H9 (cell line): ENCODE measurements around the gene TSPAN3. TPM values are rescaled to one million over a fixed set of nuclear protein-coding genes. Genes with fewer than 3 reads are reported as not detected.
A peak's percentile ranks its signal among the peaks of the same experiment; 100 is the strongest.

Experiments
- DNase-seq: peaks from one replicate; pipeline ENCODE4 v3.0.0-alpha.2; 2017
- H2AFZ ChIP-seq: one replicate; pipeline ENCODE4 v1.6.1; 2013; ENCODE audit warnings: mild to moderate bottlenecking, low read length, control low read depth, moderate library complexity
- H2AK5ac ChIP-seq: 2 replicates; pipeline ENCODE4 v1.6.1; 2013; ENCODE audit warnings: low read length, control low read depth, mixed read lengths; ENCODE audit not compliant: insufficient read length
- H2BK120ac ChIP-seq: one replicate; pipeline ENCODE4 v1.6.1; 2013; ENCODE audit warnings: low read depth, mild to moderate bottlenecking, low read length, control low read depth, inconsistent platforms; ENCODE audit not compliant: poor library complexity, severe bottlenecking
- H2BK12ac ChIP-seq: 2 replicates; pipeline ENCODE4 v1.6.1; 2013; ENCODE audit warnings: low read length, control low read depth, mixed read lengths, low read depth; ENCODE audit not compliant: insufficient read length
- H2BK15ac ChIP-seq: 2 replicates; pipeline ENCODE4 v1.6.1; 2013; ENCODE audit warnings: low read depth, low read length, control low read depth
- H2BK20ac ChIP-seq: one replicate; pipeline ENCODE4 v1.6.1; 2013; ENCODE audit warnings: low read depth, mild to moderate bottlenecking, low read length, control low read depth, inconsistent platforms; ENCODE audit not compliant: poor library complexity, severe bottlenecking
- H2BK5ac ChIP-seq: 2 replicates; pipeline ENCODE4 v1.6.1; 2013; ENCODE audit warnings: low read length, control low read depth, mixed read lengths; ENCODE audit not compliant: insufficient read length
- H3K14ac ChIP-seq: 2 replicates; pipeline ENCODE4 v1.6.1; 2013; ENCODE audit warnings: low read length, control low read depth; ENCODE audit not compliant: insufficient read depth
- H3K18ac ChIP-seq: 2 replicates; pipeline ENCODE4 v1.6.1; 2013; ENCODE audit warnings: low read depth, mild to moderate bottlenecking, mixed read lengths, low read length, control low read depth; ENCODE audit not compliant: insufficient read length
- H3K23ac ChIP-seq: 2 replicates; pipeline ENCODE4 v1.6.1; 2013; ENCODE audit warnings: low read length, control low read depth, mixed read lengths, low read depth; ENCODE audit not compliant: insufficient read length
- H3K23me2 ChIP-seq: 2 replicates; pipeline ENCODE4 v1.6.1; 2013; ENCODE audit warnings: low read depth, mild to moderate bottlenecking, mixed read lengths, low read length, control low read depth; ENCODE audit not compliant: insufficient read length, poor library complexity, severe bottlenecking
- H3K27ac ChIP-seq: 2 replicates; pipeline ENCODE4 v1.5.1; 2013; ENCODE audit warnings: low read length, control low read depth, mixed read lengths, low read depth; ENCODE audit not compliant: insufficient read length
- H3K27me3 ChIP-seq: 2 replicates; pipeline ENCODE4 v1.6.1; 2013; ENCODE audit warnings: low read length, control low read depth, inconsistent platforms; ENCODE audit not compliant: insufficient read depth
- H3K4ac ChIP-seq: 2 replicates; pipeline ENCODE4 v1.6.1; 2013; ENCODE audit warnings: low read depth, mild to moderate bottlenecking, control low read depth, inconsistent platforms, low read length, moderate library complexity
- H3K4me1 ChIP-seq: 2 replicates; pipeline ENCODE4 v1.6.1; 2013; ENCODE audit warnings: low read length, control low read depth, inconsistent platforms; ENCODE audit not compliant: insufficient read depth
- H3K4me2 ChIP-seq: 2 replicates; pipeline ENCODE4 v1.6.1; 2013; ENCODE audit warnings: low read length, control low read depth, mixed read lengths; ENCODE audit not compliant: insufficient read length, insufficient read depth
- H3K56ac ChIP-seq: 2 replicates; pipeline ENCODE4 v1.6.1; 2013; ENCODE audit warnings: low read depth, mild to moderate bottlenecking, mixed read lengths, low read length, control low read depth; ENCODE audit not compliant: insufficient read length
- H3K79me1 ChIP-seq: 2 replicates; pipeline ENCODE4 v1.6.1; 2013; ENCODE audit warnings: low read depth, mild to moderate bottlenecking, moderate library complexity, low read length, control low read depth, inconsistent platforms; ENCODE audit not compliant: insufficient read depth, poor library complexity, severe bottlenecking
- H3K79me2 ChIP-seq: 2 replicates; pipeline ENCODE4 v1.6.1; 2013; ENCODE audit warnings: low read length, control low read depth, inconsistent platforms; ENCODE audit not compliant: insufficient read depth
- H3K9ac ChIP-seq: 2 replicates; pipeline ENCODE4 v1.6.1; 2013; ENCODE audit warnings: low read length, control low read depth, mixed read lengths; ENCODE audit not compliant: insufficient read length; ENCODE audit errors: extremely low read depth
- H3K9me3 ChIP-seq: one replicate; pipeline ENCODE4 v1.6.1; 2013; ENCODE audit warnings: low read depth, low read length, inconsistent platforms; ENCODE audit not compliant: control insufficient read depth
- H3T11ph ChIP-seq: one replicate; pipeline ENCODE4 v1.6.1; 2013; ENCODE audit warnings: mild to moderate bottlenecking, low read length, control low read depth, inconsistent platforms
- H4K20me1 ChIP-seq: one replicate; pipeline ENCODE4 v1.6.1; 2013; ENCODE audit not compliant: control insufficient read depth, insufficient read length, insufficient read depth
- H4K5ac ChIP-seq: 2 replicates; pipeline ENCODE4 v1.6.1; 2013; ENCODE audit warnings: low read depth, mild to moderate bottlenecking, mixed read lengths, low read length, control low read depth; ENCODE audit not compliant: insufficient read length
- H4K8ac ChIP-seq: replicated peaks from 2 replicates; pipeline ENCODE4 v1.6.1; 2013; ENCODE audit warnings: low read length, control low read depth, mixed read lengths, low read depth; ENCODE audit not compliant: insufficient read length
- H4K91ac ChIP-seq: 2 replicates; pipeline ENCODE4 v1.6.1; 2013; ENCODE audit warnings: low read depth, mild to moderate bottlenecking, moderate library complexity, mixed read lengths, low read length, control low read depth; ENCODE audit not compliant: insufficient read length
- H3K27ac Mint-ChIP-seq, 3 experiments: 2 replicates in 2 of 3; 3 replicates in 1 of 3; pipeline ENCODE4 v1.8.0; 2020 to 2021; ENCODE audit warnings: mixed read lengths in 3 of 3, mild to moderate bottlenecking in 1 of 3, moderate library complexity in 1 of 3
- H3K27me3 Mint-ChIP-seq: 2 replicates; pipeline ENCODE4 v1.8.0; 2021; ENCODE audit warnings: low read depth, mild to moderate bottlenecking, moderate library complexity, mixed read lengths
- H3K36me3 Mint-ChIP-seq, 3 experiments: 2 replicates in 2 of 3; 3 replicates in 1 of 3; pipeline ENCODE4 v1.8.0; 2020 to 2021; ENCODE audit warnings: low read depth in 3 of 3, mixed read lengths in 3 of 3; ENCODE audit not compliant: insufficient read depth in 1 of 3
- H3K4me1 Mint-ChIP-seq, 2 experiments: 2 replicates each; pipeline ENCODE4 v1.8.0; 2020; ENCODE audit warnings: mixed read lengths in 2 of 2
- H3K4me3 Mint-ChIP-seq, 2 experiments: 2 replicates in 1 of 2; 3 replicates in 1 of 2; pipeline ENCODE4 v1.8.0; 2020 to 2021; ENCODE audit warnings: mild to moderate bottlenecking in 2 of 2, mixed read lengths in 2 of 2, moderate library complexity in 1 of 2
- H3K9me3 Mint-ChIP-seq, 2 experiments: 2 replicates in 1 of 2; 3 replicates in 1 of 2; pipeline ENCODE4 v1.8.0; 2020; ENCODE audit warnings: mild to moderate bottlenecking in 2 of 2, mixed read lengths in 2 of 2, moderate library complexity in 1 of 2
- CTCF ChIP-seq: fragments of 200-600 bp; sonication (generic); conservative IDR thresholded peaks from 3 replicates; pipeline ENCODE4 v1.8.0; 2021; ENCODE audit warnings: antibody characterized with exemption, mild to moderate bottlenecking
- WGBS: extraction: QIAGEN DNeasy Blood & Tissue Kit; methylation state at CpG from one replicate; pipeline ENCODE4 v1.1.7; 2013; ENCODE audit warnings: missing lambda C conversion rate, low lambda C conversion rate, mixed read lengths; ENCODE audit not compliant: insufficient read length; ENCODE audit errors: extremely low coverage; 5-methylcytosine and 5-hydroxymethylcytosine counted together
- total RNA-seq: library from RNA; stranded (reverse); gene quantifications from 2 replicates; pipeline ENCODE4 v1.2.1, GENCODE V29; 2021

The TSPAN3 gene
- total RNA-seq, 1 experiment from 2014 or later = 117 TPM

- H2BK120ac ChIP-seq = no peak overlapping the region
- peaks cover 0 to 13% of the 10 kb centered on the region in 2 experiments; a peak in 2 of 4 replicates for H3K4me1 Mint-ChIP-seq
- H2AFZ ChIP-seq = no peak overlapping the region
- no CpG with 5 or more reads among the region's 15 CpGs for WGBS
- no peak overlapping the region for H3K4me3 Mint-ChIP-seq
- H3K36me3 Mint-ChIP-seq = no peaks in the 10 kb centered on the region; a peak in 1 of 7 replicates
- no peak overlapping the region for H2AK5ac ChIP-seq
- no peak overlapping the region for H3K18ac ChIP-seq
- peaks cover 9% of the 10 kb centered on the region for H3K27me3 Mint-ChIP-seq
- no peaks in the 10 kb centered on the region for H3K27me3 ChIP-seq
- DNase-seq = peak; percentile 33
- H4K20me1 ChIP-seq = no peaks in the 10 kb centered on the region
- no peak overlapping the region for H2BK20ac ChIP-seq
- H3T11ph ChIP-seq = no peak overlapping the region
- no peaks in the 10 kb centered on the region for H3K23me2 ChIP-seq
- H3K4ac ChIP-seq = no peak overlapping the region
- no peak overlapping the region for H2BK15ac ChIP-seq
- no peaks in the 10 kb centered on the region for H3K79me2 ChIP-seq
- no peak overlapping the region for H3K27ac ChIP-seq
- no peak overlapping the region; a peak in 1 of 7 replicates for H3K27ac Mint-ChIP-seq
- H2BK5ac ChIP-seq = no peak overlapping the region
- no peaks in the 10 kb centered on the region for H3K9me3 ChIP-seq
- H3K9ac ChIP-seq = no peak overlapping the region
- no peak overlapping the region for H3K56ac ChIP-seq
- no peak overlapping the region for H4K5ac ChIP-seq
- H3K9me3 Mint-ChIP-seq = no peaks in the 10 kb centered on the region
- no peak overlapping the region for H3K14ac ChIP-seq
- no peak overlapping the region for H4K8ac ChIP-seq
- no peak overlapping the region for H3K23ac ChIP-seq
- no peak overlapping the region for H4K91ac ChIP-seq
- no peaks in the 10 kb centered on the region for H3K4me1 ChIP-seq
- no peaks in the 10 kb centered on the region for H3K79me1 ChIP-seq
- no peak overlapping the region for H3K4me2 ChIP-seq
- no peak overlapping the region for H2BK12ac ChIP-seq
- no peak for TF ChIP-seq CTCF
These were observed 45.6 kb downstream of the TSPAN3 start for GRCh38 chr15:77025083-77025901.
